Panc1 (cell line): ENCODE results near the gene UTP14A. TPM values are rescaled to one million over a fixed set of nuclear protein-coding genes. Genes with fewer than 3 reads are reported as not detected.
A peak's percentile ranks its signal among the peaks of the same experiment; 100 is the strongest.

Experiments used
- ATAC-seq: fragments of 200-7000 bp; cut with Tn5 transposase; 2 replicates; pipeline ENCODE4 v1.9.1; 2020; ENCODE audit warnings: mild to moderate bottlenecking, moderate library complexity
- BruUV-seq: library from RNA; stranded (reverse); fragments of 400-500 nt; replicated peaks from 2 replicates; lab custom pipeline; 2021; lab: Mats Ljungman, UMichigan
- CTCF ChIA-PET: fragments of 300-600 bp; sonication (Branson Sonifier 250); formaldehyde crosslinking; loops from one replicate; lab custom pipeline; 2022; ENCODE audit warnings: antibody characterized with exemption; lab: Charles Lee
- POLR2A ChIA-PET: fragments of 300-600 bp; sonication (Branson Sonifier 250); formaldehyde crosslinking; loops from one replicate; lab custom pipeline; 2022; ENCODE audit warnings: antibody characterized with exemption; lab: Charles Lee
- DNase-seq: peaks from one replicate; pipeline ENCODE4 v3.0.0-alpha.2; 2010; ENCODE audit warnings: low read depth, low spot score
- H3K27ac ChIP-seq: 2 replicates; pipeline ENCODE4 v1.5.1; 2011; ENCODE audit warnings: mild to moderate bottlenecking, low read length, inconsistent platforms
- H3K27me3 ChIP-seq: fragments of 200-500 bp; sonication (Bioruptor generic); 2 replicates; pipeline ENCODE4 v1.6.0; 2014; ENCODE audit warnings: low read length, inconsistent platforms; ENCODE audit not compliant: control insufficient read depth, insufficient read depth
- H3K36me3 ChIP-seq: fragments of 200-500 bp; sonication (Bioruptor generic); 2 replicates; pipeline ENCODE4 v1.5.1; 2014; ENCODE audit warnings: inconsistent platforms, mild to moderate bottlenecking, low read length, moderate library complexity; ENCODE audit not compliant: control insufficient read depth, insufficient read depth
- H3K4me1 ChIP-seq: 2 replicates; pipeline ENCODE4 v1.5.1; 2011; ENCODE audit warnings: inconsistent platforms, mild to moderate bottlenecking, low read length, moderate library complexity; ENCODE audit not compliant: control insufficient read depth, insufficient read depth
- H3K4me3 ChIP-seq, 2 experiments: 2 replicates each; pipeline ENCODE4 v1.5.1; 2011 to 2012; ENCODE audit warnings: low read depth in 2 of 2, low read length in 2 of 2, mild to moderate bottlenecking in 2 of 2, inconsistent platforms in 1 of 2, moderate library complexity in 1 of 2
- H3K9me3 ChIP-seq: fragments of 200-500 bp; sonication (Bioruptor generic); 2 replicates; pipeline ENCODE4 v1.5.1; 2014; ENCODE audit warnings: low read depth, mild to moderate bottlenecking, inconsistent platforms, low read length, moderate library complexity; ENCODE audit not compliant: control insufficient read depth, insufficient read depth
- POLR2AphosphoS5 ChIP-seq: IDR thresholded peaks from 2 replicates; pipeline ENCODE4 v1.6.1; 2012; ENCODE audit warnings: mild to moderate bottlenecking, low read depth, low read length, moderate library complexity
- SIN3A ChIP-seq: IDR thresholded peaks from 2 replicates; pipeline ENCODE4 v1.6.1; 2012; ENCODE audit warnings: low read depth, mild to moderate bottlenecking, low read length, moderate library complexity, borderline replicate concordance; ENCODE audit not compliant: insufficient read depth
- TCF7L2 ChIP-seq: IDR thresholded peaks from 2 replicates; pipeline ENCODE4 v1.6.1; 2011; ENCODE audit warnings: mild to moderate bottlenecking, low read depth, low read length, inconsistent platforms
- in situ Hi-C: cut with HindIII; loops from 2 replicates; pipeline ENCODE4 v1.10.0; 2016; ENCODE audit warnings: low sequenced_read_pairs, low pct_unique_long_range_greater_than_20kb
- intact Hi-C: fragments of 100-400 bp; cut with micrococcal nuclease; formaldehyde crosslinking; loops from one replicate; pipeline ENCODE4 v1.10.0; 2022; ENCODE audit not compliant: unreplicated experiment
- total RNA-seq: library from RNA; stranded (reverse); gene quantifications from one replicate; pipeline ENCODE4 v1.2.1, GENCODE V29; 2021; ENCODE audit not compliant: unreplicated experiment
- TF ChIP-seq, protein P1 (sequence below): fragments of 450-650 bp; IDR thresholded peaks from 2 replicates; pipeline ENCODE4 v1.5.1; 2017; ENCODE audit warnings: mild to moderate bottlenecking
- TF ChIP-seq, protein P2 (sequence below), 2 experiments: IDR thresholded peaks; 2 replicates each; pipeline ENCODE4 v1.6.1; 2011 to 2012; ENCODE audit warnings: low read depth in 2 of 2, control low read depth in 1 of 2, low read length in 1 of 2, mild to moderate bottlenecking in 1 of 2, moderate library complexity in 1 of 2; ENCODE audit not compliant: insufficient read depth in 1 of 2

UTP14A gene
- total RNA-seq, 1 experiment from 2014 or later, result 64.2 TPM

DNA sequence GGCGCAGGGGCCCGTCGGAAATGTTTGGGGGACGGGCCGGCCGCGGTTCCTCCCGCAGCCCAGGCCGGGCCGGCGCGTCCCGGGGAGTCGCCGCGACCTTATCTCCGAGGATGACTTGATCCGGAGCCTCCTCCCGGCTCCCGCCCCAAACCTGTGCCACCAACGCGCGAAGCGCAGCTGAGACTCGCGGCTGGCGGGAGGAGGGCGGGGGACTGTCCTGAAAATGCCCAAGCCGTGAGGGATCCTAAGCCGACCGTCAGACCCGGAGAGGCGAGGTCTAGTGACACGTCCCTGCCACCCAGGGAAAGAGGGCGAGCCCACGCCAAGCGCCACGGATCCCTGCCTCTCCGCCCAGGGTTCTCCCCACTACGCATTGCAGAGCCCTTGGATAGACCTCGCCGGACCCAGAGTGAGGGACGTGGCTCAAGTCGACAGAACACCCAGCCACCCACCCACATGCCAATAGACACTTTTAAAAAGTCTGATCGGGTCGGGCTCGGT, 26.9 kb downstream of the UTP14A start:
- Histone ChIP-seq H3K4me1 (peaks cover 8% of the 10 kb centered on the region; the same call in 1 of the 2 replicates), H3K4me3 (peak overlapping the region; percentile 49 to 58), H3K9me3 (no peaks in the 10 kb centered on the region), H3K36me3 (no peaks in the 10 kb centered on the region; the same call in 1 of the 2 replicates), H3K27ac (peak overlapping the region; percentile 72), H3K27me3 (no peaks in the 10 kb centered on the region)
- ATAC-seq, result peak; percentile 23
- in situ Hi-C loops (no loop called here), intact Hi-C loops (loop anchor here (5.0 kb wide), 1 partner anchor 49 kb away; the partner anchor contains the start of gene BCORL1)
- TF ChIP-seq, protein P1, sequence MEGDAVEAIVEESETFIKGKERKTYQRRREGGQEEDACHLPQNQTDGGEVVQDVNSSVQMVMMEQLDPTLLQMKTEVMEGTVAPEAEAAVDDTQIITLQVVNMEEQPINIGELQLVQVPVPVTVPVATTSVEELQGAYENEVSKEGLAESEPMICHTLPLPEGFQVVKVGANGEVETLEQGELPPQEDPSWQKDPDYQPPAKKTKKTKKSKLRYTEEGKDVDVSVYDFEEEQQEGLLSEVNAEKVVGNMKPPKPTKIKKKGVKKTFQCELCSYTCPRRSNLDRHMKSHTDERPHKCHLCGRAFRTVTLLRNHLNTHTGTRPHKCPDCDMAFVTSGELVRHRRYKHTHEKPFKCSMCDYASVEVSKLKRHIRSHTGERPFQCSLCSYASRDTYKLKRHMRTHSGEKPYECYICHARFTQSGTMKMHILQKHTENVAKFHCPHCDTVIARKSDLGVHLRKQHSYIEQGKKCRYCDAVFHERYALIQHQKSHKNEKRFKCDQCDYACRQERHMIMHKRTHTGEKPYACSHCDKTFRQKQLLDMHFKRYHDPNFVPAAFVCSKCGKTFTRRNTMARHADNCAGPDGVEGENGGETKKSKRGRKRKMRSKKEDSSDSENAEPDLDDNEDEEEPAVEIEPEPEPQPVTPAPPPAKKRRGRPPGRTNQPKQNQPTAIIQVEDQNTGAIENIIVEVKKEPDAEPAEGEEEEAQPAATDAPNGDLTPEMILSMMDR, result no peak
- no peak for DNase-seq
- ChIA-PET CTCF (no interaction called here), POLR2A (no interaction called here)
- no TSS peak for BruUV-seq

DNA sequence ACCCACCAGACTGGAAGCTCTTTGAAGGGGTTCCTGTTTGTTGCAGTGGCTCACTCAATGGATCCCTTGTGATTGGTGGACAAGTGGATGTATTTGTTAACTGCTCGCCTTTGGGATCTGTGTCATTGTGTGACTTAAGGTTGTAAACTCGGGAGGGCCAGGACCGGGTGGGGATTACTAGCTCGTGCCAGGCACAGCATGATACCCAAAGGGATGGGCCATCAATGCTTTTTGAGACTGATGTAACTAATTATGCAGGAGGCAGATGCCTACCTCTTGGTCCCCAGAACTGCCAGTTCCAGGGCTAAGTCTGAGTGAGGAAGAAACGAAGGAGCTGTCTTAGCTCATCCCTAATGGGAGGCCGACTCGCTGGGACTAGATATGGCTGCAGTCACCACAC, 27.7 kb downstream of the UTP14A start:
- intact Hi-C loops, result loop anchor here (5.0 kb wide), 1 partner anchor 49 kb away; the partner anchor contains the start of gene BCORL1
- POLR2A ChIA-PET, result no interaction called here

More for the DNA sequence above, 27.7 kb downstream of the UTP14A start:
- no peaks in the 10 kb centered on the region; the same call in 1 of the 2 replicates for H3K36me3 ChIP-seq
- no peaks in the 10 kb centered on the region for H3K9me3 ChIP-seq
- no peaks in the 10 kb centered on the region for H3K27me3 ChIP-seq
- no peak overlapping the region for H3K27ac ChIP-seq
- no peak for TF ChIP-seq SIN3A
- no peak for TF ChIP-seq TCF7L2
- TF ChIP-seq POLR2AphosphoS5, result no peak
- TF ChIP-seq, protein P2, sequence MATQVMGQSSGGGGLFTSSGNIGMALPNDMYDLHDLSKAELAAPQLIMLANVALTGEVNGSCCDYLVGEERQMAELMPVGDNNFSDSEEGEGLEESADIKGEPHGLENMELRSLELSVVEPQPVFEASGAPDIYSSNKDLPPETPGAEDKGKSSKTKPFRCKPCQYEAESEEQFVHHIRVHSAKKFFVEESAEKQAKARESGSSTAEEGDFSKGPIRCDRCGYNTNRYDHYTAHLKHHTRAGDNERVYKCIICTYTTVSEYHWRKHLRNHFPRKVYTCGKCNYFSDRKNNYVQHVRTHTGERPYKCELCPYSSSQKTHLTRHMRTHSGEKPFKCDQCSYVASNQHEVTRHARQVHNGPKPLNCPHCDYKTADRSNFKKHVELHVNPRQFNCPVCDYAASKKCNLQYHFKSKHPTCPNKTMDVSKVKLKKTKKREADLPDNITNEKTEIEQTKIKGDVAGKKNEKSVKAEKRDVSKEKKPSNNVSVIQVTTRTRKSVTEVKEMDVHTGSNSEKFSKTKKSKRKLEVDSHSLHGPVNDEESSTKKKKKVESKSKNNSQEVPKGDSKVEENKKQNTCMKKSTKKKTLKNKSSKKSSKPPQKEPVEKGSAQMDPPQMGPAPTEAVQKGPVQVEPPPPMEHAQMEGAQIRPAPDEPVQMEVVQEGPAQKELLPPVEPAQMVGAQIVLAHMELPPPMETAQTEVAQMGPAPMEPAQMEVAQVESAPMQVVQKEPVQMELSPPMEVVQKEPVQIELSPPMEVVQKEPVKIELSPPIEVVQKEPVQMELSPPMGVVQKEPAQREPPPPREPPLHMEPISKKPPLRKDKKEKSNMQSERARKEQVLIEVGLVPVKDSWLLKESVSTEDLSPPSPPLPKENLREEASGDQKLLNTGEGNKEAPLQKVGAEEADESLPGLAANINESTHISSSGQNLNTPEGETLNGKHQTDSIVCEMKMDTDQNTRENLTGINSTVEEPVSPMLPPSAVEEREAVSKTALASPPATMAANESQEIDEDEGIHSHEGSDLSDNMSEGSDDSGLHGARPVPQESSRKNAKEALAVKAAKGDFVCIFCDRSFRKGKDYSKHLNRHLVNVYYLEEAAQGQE (IDR thresholded peaks at IDR 0.05; ENCODE audit: insufficient read depth in 1 of 2, low read depth in 2 of 2, low read length in 1 of 2), result no peak
- TF ChIP-seq, protein P1, result no peak
- no peak overlapping the region for H3K4me3 ChIP-seq
- peaks cover 8% of the 10 kb centered on the region; the same call in 1 of the 2 replicates for H3K4me1 ChIP-seq
- in situ Hi-C loops, result no loop called here
- no peak for DNase-seq
- ATAC-seq, result no peak
- no TSS peak for BruUV-seq
- CTCF ChIA-PET, result no interaction called here
